Gastroesophageal sphincter (tissue), 4 donors: Measurements from ENCODE around the gene CAMKMT. TPM values are rescaled to one million over a fixed set of nuclear protein-coding genes. Genes with fewer than 3 reads are reported as not detected.

Experiments used
- ATAC-seq: fragments of 150-250 bp; one replicate; pipeline ENCODE4 v1.9.1; 2016; ENCODE audit warnings: mild to moderate bottlenecking, moderate library complexity
- H3K27ac ChIP-seq, 4 donors: fragments of 200-600 bp; sonication (generic) in 3 of 4; 1 replicate in 3 of 4; 2 replicates in 1 of 4; pipeline ENCODE4 v1.5.1; 2016 to 2019
- H3K27me3 ChIP-seq: fragments of 200-600 bp; sonication (generic); one replicate; pipeline ENCODE4 v1.5.1; 2019
- H3K36me3 ChIP-seq, 2 donors: fragments of 200-600 bp; sonication (generic); one replicate each; pipeline ENCODE4 v1.5.1; 2019; ENCODE audit warnings: control low read depth in 1 of 2
- H3K4me1 ChIP-seq, 3 donors: fragments of 200-600 bp; sonication (generic); 1 replicate in 2 of 3; 2 replicates in 1 of 3; pipeline ENCODE4 v1.5.1; 2016 to 2019; ENCODE audit warnings: control low read depth in 2 of 3
- H3K4me3 ChIP-seq, 2 donors: fragments of 200-600 bp; sonication (generic); one replicate each; pipeline ENCODE4 v1.5.1; 2019; ENCODE audit warnings: mild to moderate bottlenecking in 1 of 2, moderate library complexity in 1 of 2
- H3K9me3 ChIP-seq, 3 donors: fragments of 200-600 bp; sonication (generic); one replicate each; pipeline ENCODE4 v1.5.1; 2017 to 2019; ENCODE audit warnings: control low read depth in 2 of 3
- EP300 ChIP-seq: sonication (generic); formaldehyde crosslinking; IDR thresholded peaks from one replicate; pipeline ENCODE4 v1.6.1; 2017; ENCODE audit warnings: antibody characterized with exemption, mild to moderate bottlenecking
- POLR2A ChIP-seq, 2 donors: fragments of 450-650 bp; IDR thresholded peaks; one replicate each; pipeline ENCODE4 v1.6.1; 2017; ENCODE audit warnings: antibody characterized with exemption in 2 of 2, mild to moderate bottlenecking in 2 of 2, moderate library complexity in 1 of 2
- POLR2AphosphoS5 ChIP-seq: sonication (generic); formaldehyde crosslinking; IDR thresholded peaks from one replicate; pipeline ENCODE4 v1.6.1; 2017; ENCODE audit warnings: antibody characterized with exemption
- WGBS, 2 donors: methylation state at CpG; one replicate each; pipeline ENCODE4 v1.1.5; 2018; ENCODE audit warnings: low coverage in 1 of 2; 5-methylcytosine and 5-hydroxymethylcytosine counted together
- total RNA-seq, 4 donors: library from RNA; depleted of rRNA; stranded (reverse); fragments of >200 nt; gene quantifications; one replicate each; pipeline ENCODE4 v1.1.0, GENCODE V29; 2016
- TF ChIP-seq, protein P1 (sequence below), 4 experiments: fragments of 200-600 bp in 2 of 4; fragments of 450-650 bp in 2 of 4; sonication (generic) in 1 of 4; IDR thresholded peaks; one replicate each; pipeline ENCODE4 v1.5.1; 2017 to 2019; ENCODE audit warnings: antibody characterized with exemption in 4 of 4, mild to moderate bottlenecking in 2 of 4, moderate library complexity in 2 of 4

CAMKMT gene
- total RNA-seq, 4 donors from 2014 or later: 4.2 to 19.5 (median 11.0) TPM

GRCh38 chr2:44642123-44642857 lies 280.5 kb downstream of the CAMKMT start:
- no peak for ATAC-seq
- H3K36me3 ChIP-seq: no peaks in the 10 kb centered on the region
- 65 to 74% methylated on average over 3 of the region's 3 CpGs for WGBS, 2 donors
- H3K27me3 ChIP-seq: no peaks in the 10 kb centered on the region
- TF ChIP-seq, protein P1, sequence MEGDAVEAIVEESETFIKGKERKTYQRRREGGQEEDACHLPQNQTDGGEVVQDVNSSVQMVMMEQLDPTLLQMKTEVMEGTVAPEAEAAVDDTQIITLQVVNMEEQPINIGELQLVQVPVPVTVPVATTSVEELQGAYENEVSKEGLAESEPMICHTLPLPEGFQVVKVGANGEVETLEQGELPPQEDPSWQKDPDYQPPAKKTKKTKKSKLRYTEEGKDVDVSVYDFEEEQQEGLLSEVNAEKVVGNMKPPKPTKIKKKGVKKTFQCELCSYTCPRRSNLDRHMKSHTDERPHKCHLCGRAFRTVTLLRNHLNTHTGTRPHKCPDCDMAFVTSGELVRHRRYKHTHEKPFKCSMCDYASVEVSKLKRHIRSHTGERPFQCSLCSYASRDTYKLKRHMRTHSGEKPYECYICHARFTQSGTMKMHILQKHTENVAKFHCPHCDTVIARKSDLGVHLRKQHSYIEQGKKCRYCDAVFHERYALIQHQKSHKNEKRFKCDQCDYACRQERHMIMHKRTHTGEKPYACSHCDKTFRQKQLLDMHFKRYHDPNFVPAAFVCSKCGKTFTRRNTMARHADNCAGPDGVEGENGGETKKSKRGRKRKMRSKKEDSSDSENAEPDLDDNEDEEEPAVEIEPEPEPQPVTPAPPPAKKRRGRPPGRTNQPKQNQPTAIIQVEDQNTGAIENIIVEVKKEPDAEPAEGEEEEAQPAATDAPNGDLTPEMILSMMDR (IDR thresholded peaks at IDR 0.05): no peak
- TF ChIP-seq POLR2A (IDR thresholded peaks at IDR 0.05) (no peak), POLR2AphosphoS5 (no peak), EP300 (no peak)
- no peak overlapping the region for H3K4me3 ChIP-seq
- H3K4me1 ChIP-seq: no peaks in the 10 kb centered on the region
- no peaks in the 10 kb centered on the region for H3K9me3 ChIP-seq
- no peak overlapping the region for H3K27ac ChIP-seq

GRCh38 chr2:44645937-44646336 lies 284.2 kb downstream of the CAMKMT start:
- Histone ChIP-seq H3K9me3 (no peaks in the 10 kb centered on the region), H3K4me3 (no peak overlapping the region), H3K36me3 (no peaks in the 10 kb centered on the region), H3K4me1 (no peaks in the 10 kb centered on the region), H3K27me3 (no peaks in the 10 kb centered on the region), H3K27ac (no peak overlapping the region)
- 62 to 73% methylated on average over 2 of the region's 2 CpGs for WGBS, 2 donors
- TF ChIP-seq POLR2AphosphoS5: no peak
- TF ChIP-seq EP300: no peak
- TF ChIP-seq, protein P1 (IDR thresholded peaks at IDR 0.05): no peak
- no peak for ATAC-seq

GRCh38 chr2:44649381-44649780 lies 287.6 kb downstream of the CAMKMT start:
- WGBS, 2 donors: 57 to 77% methylated on average over 2 of the region's 2 CpGs
- Histone ChIP-seq H3K4me1 (no peaks in the 10 kb centered on the region), H3K36me3 (no peaks in the 10 kb centered on the region), H3K9me3 (no peaks in the 10 kb centered on the region), H3K27me3 (no peaks in the 10 kb centered on the region), H3K27ac (no peak overlapping the region), H3K4me3 (no peak overlapping the region)
- ATAC-seq: no peak
- no peak for TF ChIP-seq EP300
- TF ChIP-seq, protein P1 (IDR thresholded peaks at IDR 0.05): no peak
- no peak for TF ChIP-seq POLR2A (IDR thresholded peaks at IDR 0.05)
- no peak for TF ChIP-seq POLR2AphosphoS5

DNA sequence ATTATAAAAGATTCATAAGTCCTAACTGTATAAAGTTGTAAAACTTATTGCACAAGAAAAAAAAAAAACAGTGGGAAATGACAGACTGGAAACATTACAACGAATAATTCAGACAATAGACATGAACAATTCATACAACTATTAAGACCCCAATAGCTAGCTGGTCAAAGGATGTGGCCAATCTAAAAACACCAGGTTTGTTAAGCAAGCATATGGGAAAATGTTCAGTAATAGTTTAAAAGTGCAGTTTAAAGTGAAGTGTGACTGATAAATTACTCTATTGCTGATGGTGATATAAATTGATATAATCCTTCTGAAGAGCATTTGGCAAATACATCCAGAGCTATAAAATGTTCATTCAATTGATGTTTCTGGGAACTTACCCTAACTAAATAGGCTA lies 289.0 kb downstream of the CAMKMT start:
- H3K4me3 ChIP-seq: no peak overlapping the region
- no peaks in the 10 kb centered on the region for H3K9me3 ChIP-seq
- no peaks in the 10 kb centered on the region for H3K27me3 ChIP-seq
- no peaks in the 10 kb centered on the region for H3K4me1 ChIP-seq
- ATAC-seq: no peak
- no peaks in the 10 kb centered on the region for H3K36me3 ChIP-seq
- no peak overlapping the region for H3K27ac ChIP-seq
- 64% methylated on average over 1 of the region's 1 CpG for WGBS, 2 donors
- no peak for TF ChIP-seq EP300
- no peak for TF ChIP-seq POLR2AphosphoS5
- TF ChIP-seq POLR2A (IDR thresholded peaks at IDR 0.05): no peak
- TF ChIP-seq, protein P1 (IDR thresholded peaks at IDR 0.05): no peak

DNA sequence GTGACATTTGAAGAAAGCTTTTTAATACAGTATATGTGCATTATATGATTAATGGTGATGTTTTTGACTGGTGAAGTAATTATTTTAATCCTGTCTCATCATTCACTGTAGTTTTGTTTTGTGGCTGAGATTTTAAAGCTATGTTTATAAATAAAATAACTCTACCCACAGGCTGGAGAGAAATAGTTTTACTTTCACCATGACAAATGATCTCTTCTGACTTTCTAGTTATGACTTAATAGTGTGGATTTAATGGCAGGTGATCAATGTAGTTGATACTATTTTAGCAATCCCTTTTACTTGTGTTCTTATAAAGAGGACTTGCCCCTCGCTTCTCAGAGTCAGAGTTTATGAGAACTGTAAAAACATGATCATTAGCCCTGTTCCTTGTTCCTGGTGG lies 290.2 kb downstream of the CAMKMT start:
- H3K4me1 ChIP-seq: no peaks in the 10 kb centered on the region
- no peaks in the 10 kb centered on the region for H3K36me3 ChIP-seq
- TF ChIP-seq, protein P1 (IDR thresholded peaks at IDR 0.05): no peak
- TF ChIP-seq EP300 (no peak), POLR2AphosphoS5 (no peak), POLR2A (IDR thresholded peaks at IDR 0.05) (no peak)
- H3K4me3 ChIP-seq: no peak overlapping the region
- WGBS, 2 donors: 82 to 100% methylated on average over 1 of the region's 1 CpG
- ATAC-seq: no peak
- no peaks in the 10 kb centered on the region for H3K27me3 ChIP-seq
- no peak overlapping the region for H3K27ac ChIP-seq
- no peaks in the 10 kb centered on the region for H3K9me3 ChIP-seq
